GM12872 (cell line): ENCODE data around the gene RAB22A.

Experiments used
- CTCF ChIP-seq: IDR thresholded peaks from 3 replicates; pipeline ENCODE4 v1.5.1; 2011; ENCODE audit warnings: low read depth, mild to moderate bottlenecking, low read length, moderate library complexity; ENCODE audit not compliant: insufficient read depth

The RAB22A gene

GRCh38 chr20:58352468-58352867, 43.0 kb downstream of the RAB22A start:
- TF ChIP-seq CTCF = no peak

GRCh38 chr20:58359441-58359840, 49.9 kb downstream of the RAB22A start:
- no peak for TF ChIP-seq CTCF

GRCh38 chr20:58360936-58361335, 51.4 kb downstream of the RAB22A start:
- no peak for TF ChIP-seq CTCF

GRCh38 chr20:58361481-58362205, 52.1 kb downstream of the RAB22A start:
- TF ChIP-seq CTCF = no peak

- TF ChIP-seq CTCF = no peak
These were observed 52.6 kb downstream of the RAB22A start for GRCh38 chr20:58362206-58362516.

- TF ChIP-seq CTCF = no peak
These were observed 53.5 kb downstream of the RAB22A start for GRCh38 chr20:58362970-58363369.

GRCh38 chr20:58366866-58367265, 57.4 kb downstream of the RAB22A start:
- no peak for TF ChIP-seq CTCF
